HG03025 (cell line): Measurements from ENCODE around the gene C2CD2L.
"Not testable (repeated sequence)": the region's sequence is repeated elsewhere in the genome, so short reads cannot be mapped to it uniquely, and the experiment has no call there.

ENCODE experiments used
- ATAC-seq: cut with Tn5 transposase; IDR thresholded peaks from one replicate; pipeline ENCODE4 v1.9.1; 2021; ENCODE audit warnings: mild to moderate bottlenecking, moderate library complexity; ENCODE audit not compliant: unreplicated experiment, low FRiP score

Gene C2CD2L

DNA sequence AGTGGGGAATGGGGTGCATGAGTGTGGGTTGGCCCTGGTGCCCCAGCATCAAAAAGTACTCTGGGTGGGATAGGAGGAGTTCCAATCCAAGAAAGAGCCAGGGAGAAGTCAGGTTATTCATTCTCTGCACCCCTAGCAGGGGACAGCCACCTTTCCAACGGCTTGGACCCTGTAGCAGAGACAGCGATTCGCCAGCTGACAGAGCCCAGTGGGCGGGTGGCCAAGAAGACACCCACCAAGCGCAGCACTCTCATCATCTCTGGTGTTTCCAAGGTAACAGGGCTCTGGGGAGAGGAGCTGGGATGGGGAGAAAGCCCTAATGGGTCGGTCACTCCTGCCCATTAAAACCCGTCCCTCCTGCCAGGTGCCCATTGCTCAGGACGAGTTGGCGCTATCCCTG is 6.6 kb downstream of the C2CD2L start:
- no peak for ATAC-seq

DNA sequence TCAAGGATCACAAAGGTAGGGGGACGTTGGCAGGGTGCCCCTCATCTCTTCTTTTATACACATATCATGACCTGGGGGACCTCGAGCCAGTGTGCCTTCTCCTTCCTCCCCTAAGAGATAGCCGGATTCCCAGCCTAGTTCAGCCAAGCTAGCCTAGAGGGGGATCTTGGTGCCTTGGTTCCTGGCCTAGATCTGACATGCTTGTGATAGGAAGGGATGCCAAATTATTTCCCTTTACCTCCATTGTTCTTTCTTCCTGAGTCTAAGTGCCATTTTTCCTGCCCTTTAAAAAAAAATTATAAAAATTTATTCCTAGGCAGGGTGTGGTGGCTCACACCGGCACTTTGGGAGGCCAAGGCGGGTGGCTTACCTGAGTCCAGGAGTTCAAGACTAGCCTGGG is 7.2 kb downstream of the C2CD2L start:
- ATAC-seq = no peak

DNA sequence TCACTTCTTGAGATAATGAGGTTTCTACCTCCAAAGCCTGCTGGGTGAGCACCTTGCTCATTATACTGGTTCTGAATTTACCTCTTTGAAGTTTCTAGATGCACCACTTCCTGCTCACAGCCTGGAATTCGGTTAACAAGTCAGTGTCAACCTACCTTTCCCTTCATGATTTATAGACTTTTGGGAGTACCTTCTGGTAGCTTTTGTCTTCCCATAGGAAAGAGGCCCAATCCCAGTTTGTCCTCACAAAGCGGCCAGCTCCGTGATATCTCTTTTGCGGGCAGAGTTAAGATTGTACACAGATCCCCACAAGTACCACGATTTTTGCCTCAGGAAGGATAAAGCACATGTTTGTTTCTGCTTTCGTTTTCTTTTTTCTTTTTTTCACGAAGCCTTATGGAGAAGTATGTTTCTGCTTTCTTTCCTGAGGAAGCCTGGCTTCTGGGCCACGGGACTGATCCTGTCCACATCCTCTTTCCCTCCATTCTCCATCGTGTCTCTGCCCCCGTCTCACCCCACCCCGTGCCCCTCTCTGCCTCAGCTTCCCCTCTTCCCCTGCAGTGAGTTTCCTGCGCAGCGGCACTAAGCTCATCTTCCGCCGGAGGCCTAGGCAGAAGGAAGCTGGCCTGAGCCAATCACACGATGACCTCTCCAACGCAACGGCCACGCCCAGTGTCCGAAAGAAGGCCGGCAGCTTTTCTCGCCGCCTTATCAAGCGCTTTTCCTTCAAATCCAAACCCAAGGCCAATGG is 8.5 kb downstream of the C2CD2L start:
- ATAC-seq = no peak

DNA sequence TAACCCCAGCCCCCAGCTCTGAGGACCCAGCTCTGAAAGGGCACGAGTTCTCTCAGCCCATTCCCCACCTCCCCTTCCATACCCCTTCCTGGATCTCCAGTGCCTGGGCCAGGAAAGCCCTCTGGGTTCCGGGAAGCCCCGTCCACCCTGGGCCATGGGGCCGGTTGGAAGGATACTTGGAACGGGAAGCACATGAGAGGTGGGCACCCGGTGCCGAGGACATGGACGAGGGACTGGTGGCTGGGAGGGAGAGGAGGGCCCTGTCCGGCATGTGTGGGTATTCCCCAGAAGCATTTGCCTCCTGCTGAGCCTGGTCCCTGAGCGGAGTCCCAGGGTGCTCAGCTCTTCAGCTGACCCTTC is 9.1 kb downstream of the C2CD2L start:
- ATAC-seq = no peak

DNA sequence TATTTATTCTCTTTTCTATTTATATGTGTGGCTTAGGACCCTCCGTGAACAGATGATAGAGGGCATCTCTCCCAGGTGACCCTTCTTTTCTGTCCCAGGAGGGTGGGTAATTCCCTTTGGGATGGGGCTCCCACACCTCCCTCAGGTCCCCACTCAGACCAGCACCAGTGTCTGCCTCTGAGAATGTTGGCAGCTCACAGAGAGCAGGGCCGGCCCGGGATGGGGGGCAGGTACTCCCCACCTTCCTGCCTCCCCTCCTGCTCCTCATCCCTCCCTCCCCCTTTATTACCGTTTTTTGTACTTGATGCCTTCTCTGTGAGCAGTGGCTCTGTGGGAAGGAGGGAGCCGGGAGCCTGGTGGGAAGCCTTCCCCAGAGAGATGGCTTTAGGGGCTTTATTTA is 9.5 kb downstream of the C2CD2L start:
- no peak for ATAC-seq

DNA sequence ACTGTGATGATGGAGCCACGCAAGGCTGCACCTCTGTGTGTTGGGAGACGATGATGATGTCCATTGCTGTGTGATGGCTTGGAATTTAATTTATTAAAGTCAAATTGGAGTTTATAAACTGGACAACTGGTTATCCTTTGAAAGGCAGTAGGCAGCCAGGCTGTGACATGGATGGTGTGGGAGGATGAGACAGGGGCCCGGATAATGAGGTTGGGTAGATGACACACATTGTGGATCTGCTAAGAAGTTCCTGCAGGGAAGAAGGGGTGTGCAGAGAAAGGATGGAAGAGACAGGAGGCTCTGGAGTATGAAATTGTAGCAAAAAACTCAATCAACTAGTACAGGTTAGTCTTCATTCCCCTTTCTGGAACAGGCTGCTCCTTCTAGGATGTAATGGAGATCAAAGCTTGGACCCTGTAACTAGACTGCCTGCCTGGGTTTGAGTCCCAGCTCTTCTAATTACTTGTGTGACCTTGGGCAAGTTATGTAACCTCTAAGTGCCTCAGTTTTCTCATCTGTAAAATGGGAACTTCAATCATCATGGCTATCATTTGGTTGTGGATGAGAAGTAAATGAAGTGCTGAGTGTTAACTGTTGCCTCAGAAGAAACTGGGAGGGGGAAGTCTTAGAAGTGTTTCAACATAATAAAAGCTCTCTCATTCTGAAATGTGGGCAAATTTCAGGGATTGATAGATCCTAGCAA is 10.0 kb downstream of the C2CD2L start:
- ATAC-seq = no peak

DNA sequence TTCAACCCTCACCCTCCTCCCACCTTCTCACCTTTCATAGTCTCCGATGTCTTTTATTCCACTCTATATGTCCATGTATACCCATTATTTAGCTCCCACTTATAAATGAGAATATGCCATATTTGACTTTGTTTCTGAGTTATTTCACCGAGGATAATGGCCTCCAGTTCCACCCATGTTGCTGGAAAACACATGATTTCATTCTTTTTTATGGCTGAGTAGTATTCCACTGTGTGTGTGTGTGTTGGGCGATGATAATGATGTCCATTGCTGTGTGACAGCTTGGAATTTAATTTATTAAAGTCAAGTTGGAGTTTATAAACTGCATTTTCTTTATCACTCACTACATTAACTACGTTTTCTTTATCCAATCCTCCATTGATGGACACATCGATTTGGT is 11.1 kb downstream of the C2CD2L start:
- ATAC-seq = no peak

DNA sequence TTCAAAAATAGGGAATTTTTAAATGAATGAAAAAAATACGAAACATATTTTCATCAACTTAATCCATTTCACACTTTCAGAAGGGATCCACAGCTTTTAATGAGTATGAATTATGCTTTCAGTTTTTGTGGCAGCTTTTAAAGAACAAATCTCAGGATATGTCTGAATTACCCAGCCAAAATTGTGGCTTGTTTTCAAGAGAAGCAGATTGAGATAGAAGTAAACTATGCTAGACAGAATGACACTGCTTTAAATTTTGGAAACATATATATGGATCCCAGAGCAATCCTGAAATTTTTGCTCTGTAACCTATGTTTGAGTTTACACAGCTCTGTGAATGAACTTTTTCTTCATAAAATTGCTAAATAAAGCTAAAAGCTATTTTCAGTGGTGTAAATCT is 11.8 kb downstream of the C2CD2L start:
- ATAC-seq = no peak

DNA sequence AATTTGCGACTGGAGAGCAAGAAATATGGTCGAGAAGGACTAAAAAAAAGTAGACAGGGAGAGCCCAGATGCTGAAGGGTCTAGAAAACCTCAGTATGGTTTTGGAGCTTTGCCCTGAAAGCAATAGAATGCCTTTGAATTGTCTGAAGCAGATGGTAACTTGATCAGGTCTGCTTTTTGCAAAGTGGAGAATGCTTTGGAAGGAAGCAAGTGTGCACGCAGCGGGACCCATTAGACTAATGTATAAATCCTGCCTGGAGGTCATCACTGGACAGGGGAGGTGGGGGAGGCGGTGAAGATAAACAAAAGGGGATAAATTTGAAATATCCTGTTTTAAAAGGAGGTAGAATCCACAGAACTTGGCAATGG is 13.5 kb downstream of the C2CD2L start:
- no peak for ATAC-seq

DNA sequence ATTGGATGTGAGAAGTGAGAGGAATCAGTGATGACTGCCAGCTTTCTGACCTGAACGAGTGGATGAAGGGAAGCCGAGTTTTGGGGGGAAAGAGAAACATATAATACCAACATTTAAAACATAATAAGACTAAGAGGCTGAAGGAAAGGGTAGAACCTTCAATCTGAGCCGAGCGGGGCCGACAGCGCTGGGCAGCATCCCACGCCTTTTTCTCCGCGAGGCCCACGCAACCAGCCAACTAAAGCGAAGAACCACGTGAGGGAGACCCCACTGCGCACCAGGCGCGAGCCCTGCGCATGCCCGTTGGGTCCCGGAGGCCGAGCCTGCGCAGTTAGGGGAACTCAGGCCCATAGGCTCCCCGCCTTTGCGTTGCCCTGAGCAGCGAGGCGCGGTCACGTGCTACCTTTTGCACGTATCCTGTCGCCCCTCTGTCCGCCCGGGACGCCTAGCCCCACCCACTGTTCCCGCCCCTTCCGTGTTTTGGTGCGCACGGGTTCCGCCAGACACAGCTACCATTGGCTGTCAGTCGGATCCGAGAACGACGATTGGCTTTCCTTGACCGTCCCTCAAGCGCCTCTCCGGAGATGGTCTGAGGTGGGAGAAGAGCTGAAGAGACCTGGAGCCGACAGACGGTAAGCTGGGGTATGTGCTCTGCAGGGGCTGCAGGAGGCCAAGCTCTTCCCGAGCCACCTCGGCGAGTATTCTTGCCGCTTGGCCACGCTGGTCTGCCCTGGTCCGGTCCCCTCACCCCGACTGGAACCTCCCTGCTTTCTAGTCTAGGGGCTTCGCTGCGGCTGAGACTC is 14.1 kb downstream of the C2CD2L start, which contains the start of gene HINFP:
HINFP (plus strand) TSS at position 573 of the 803 bp plus-strand sequence. CDS start 5,365 bp downstream, outside the sequence.
- peak; percentile 94 for ATAC-seq

DNA sequence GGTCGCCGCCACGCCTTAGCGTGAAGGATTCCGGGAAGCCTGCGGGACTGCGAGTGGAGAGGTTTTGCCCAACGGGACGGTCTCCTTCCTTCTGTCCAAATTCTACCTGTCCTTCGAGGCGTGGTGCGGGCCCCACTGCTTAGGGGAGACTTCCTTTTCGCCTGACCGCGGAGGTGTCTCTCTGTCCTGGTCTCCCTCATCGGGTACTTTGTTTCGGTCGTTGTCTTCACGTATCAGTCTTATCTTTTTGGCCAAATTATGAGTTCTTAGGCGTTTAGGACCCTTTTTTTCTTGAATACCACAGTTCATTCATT is 14.6 kb downstream of the C2CD2L start:
- peak; percentile 18 for ATAC-seq

DNA sequence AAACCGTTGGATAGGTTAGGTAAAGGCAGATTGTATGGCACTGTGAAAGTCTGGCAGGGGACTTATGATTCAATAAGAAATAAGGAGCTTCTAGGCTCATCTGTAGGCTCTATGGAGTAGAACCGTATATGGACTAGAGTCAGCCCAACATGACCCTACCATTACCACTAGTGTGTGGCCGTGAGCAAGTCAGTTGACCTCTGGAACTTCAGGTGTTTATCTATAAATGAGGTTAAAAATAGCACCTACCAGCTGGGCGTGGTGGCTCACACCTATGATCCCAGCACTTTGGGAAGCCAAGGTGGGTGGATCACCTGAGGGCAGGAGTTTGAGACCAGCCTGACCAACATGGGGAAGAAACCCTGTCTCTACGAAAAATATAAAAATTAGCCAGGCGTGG is 18.7 kb downstream of the C2CD2L start:
- no peak for ATAC-seq

DNA sequence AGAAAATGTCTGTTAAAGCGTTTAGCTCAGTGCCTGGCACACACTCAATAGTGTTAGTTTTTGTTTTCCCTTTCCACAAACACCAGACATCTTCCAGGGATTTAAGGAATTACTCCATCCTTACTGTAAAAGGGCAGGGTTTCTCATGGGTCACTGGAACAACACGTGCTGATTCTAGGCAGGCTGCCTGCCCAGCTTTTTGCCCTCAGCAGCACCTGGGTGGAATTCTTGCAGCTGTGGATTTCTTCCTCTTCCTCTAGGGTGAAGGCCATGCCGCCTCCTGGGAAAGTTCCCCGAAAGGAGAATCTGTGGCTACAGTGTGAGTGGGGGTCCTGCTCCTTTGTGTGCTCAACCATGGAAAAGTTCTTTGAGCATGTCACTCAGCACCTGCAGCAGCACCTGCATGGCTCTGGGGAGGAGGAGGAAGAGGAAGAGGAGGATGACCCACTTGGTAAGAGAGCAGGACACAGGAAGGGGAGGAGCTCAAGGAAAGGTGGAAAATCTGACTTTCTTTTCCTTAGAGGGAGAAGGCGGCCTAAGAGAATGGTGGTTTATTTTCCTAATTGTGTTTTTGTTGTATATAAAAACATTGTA is 19.6 kb downstream of the C2CD2L start:
- no peak for ATAC-seq

DNA sequence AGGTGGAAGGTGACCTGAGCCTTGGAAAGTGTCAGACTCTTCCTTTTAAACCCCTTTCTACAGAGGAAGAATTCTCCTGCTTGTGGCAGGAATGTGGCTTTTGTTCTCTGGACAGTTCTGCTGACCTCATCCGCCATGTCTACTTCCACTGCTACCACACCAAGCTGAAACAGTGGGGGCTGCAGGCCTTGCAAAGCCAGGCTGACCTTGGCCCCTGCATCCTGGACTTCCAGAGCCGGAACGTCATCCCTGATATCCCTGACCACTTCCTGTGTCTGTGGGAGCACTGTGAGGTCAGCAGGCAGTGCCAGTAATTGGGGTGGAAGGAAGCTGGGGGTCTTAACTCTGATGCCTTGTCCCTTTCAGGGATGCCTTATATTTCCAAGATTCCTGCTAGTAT is 23.5 kb downstream of the C2CD2L start:
- no peak for ATAC-seq

DNA sequence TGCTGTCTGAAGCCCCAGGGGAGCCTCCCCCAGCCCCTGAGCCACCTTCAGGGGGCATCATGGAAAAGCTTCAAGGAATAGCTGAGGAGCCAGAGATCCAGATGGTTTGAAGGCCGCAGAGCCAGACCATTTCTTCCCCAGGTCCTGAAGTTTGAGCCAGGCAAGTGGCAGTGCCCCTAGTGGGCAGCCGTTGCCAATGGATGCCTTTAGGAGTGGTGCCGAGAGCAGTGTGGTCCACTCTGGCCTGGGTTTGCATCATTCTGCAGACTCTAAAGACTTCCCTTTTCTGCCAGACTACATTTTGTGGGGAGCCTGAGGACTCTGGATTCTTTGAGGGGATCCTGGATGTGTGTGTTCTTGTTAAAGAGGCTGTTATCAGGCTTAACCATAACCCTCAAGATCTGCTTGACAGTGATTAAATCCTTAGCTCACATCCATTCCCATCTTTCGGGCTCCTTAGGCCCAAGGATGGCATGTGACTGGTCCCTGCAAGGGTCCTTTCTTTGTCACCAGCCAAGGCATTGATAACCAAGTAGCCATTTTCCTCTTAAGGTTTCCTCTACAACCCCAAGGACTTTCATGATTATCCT is 27.3 kb downstream of the C2CD2L start:
- no peak for ATAC-seq

DNA sequence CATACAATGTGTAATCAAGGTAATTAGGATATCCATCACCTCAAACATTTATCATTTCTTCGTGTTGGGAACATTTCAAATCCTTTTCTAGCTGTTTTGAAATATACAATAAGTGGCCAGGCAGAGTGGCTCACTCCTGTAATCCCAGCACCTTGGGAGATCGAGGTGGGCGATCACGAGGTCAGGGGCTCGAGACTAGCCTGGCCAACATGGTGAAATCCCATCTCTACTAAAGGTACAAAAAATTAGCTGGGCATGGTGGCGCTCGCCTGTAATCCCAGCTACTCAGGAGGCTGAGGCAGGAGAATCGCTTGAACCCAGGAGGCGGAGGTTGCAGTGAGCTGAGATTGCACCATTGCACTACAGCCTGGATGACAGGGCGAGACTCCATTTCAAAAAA is 32.1 kb downstream of the C2CD2L start:
- not testable (repeated sequence) for ATAC-seq

DNA sequence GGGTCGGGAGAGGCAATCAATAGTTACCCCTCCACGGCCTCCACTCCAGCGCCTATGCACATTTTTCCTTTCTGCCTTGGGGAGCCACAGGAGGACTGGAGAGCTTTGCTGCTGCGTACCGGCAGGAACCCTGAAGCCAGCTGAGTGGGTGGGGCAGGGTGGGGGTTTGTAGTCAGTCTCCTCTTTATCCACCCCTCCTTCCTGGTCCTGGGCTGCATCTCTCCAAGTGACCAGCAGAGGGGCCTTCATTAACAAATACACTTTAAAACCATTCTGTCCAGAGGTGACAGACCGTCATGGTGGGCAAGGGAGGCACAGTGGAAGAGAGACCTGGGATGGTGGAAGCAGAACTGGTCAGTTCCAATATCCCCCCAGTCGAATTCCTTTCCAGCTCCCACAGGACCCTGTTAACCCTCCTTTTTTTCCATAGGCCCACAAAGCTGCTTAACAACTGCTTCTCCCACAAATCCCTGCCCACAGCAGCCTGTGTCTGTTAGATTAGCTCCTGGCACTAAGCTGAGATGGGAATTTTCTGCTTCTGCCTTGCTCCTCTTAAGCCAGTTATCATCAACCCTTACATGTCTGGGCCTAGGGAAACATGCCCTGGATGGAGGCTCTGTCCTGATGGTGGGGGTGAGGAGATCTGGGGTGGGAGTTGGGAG is 37.8 kb downstream of the C2CD2L start:
- no peak for ATAC-seq

DNA sequence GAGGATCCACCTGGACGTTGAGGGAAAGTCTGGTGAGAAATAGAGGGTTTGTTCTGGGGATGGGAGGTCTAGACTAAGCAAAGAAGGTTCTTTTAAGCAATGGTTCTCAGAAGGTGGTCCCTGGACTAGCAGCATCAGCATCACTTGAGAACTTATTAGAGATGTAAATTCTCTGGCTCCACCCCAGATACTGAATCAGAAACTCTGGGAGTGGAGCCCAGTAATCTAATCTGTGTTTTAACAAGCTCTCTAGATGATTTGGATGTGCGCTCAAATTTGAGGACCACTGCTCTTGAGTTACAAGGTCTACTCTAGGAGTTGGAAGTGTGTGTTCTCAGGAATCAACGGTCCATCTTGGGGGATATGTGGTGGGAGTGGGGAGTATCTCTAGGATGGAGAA is 38.4 kb downstream of the C2CD2L start:
- ATAC-seq = no peak

DNA sequence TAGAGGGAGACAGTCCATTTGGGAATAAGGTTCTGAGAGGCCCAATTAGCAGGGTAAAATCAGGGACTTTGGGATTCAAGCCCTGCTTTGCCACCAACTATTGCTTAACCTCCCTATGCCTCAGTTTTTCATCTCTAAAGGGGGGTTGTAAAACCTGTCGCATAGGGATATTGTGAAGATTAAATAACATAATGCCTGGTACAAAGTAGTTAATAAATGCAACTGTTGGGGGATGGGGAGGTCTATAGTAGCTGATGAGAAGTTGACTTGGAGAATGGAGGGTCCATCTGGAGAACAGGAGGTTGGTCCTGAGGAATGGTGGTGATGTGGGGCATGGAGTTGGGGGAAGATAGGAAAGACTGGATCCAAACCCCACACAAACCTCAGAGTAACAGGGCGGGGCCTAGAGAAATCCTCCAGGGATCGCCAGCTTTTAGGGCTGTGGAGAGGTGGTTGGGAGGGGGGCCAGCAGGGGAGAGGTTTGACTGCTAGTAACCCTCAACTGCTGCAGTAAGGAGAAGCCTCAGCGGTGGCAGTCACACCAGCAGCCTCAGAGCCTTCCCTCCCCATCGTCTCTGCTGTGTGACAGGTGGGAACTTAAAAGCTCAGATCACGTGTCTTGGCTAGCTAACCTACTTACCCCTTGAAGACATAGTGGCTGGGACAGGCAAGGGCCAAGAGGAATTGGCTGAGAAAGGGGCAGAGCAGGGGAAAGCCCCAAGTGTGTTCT is 40.6 kb downstream of the C2CD2L start:
- ATAC-seq = no peak

DNA sequence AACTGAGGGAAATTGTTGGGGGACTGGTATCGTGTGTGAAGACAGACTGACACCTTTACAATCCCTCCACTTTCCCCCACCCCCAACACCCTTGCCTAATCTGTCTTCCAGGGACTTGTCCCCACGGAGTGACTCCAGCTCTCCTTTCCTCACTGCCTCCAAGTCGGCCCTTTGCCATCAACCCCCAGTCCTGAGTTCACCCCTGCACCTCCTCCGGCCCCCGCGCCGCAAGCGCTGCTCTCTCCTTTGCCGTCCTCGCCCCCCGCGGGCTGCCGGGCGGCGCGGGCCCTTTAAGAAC is 41.5 kb downstream of the C2CD2L start:
- ATAC-seq = no peak
